ENCODE data around the gene HOGA1. TPM values are rescaled to one million over a fixed set of nuclear protein-coding genes. Genes with fewer than 3 reads are reported as not detected.

Gene HOGA1
- total and polyA plus RNA-seq, 2 donors (not counting 3 experiments of a cell fraction or from before 2014, with no cell fraction given): 0.44 to 0.91 TPM

GRCh38 chr10:97596101-97597082 lies 12.2 kb downstream of the HOGA1 start:
- DNase-seq (ENCODE audit: low read depth, low spot score) (peak; percentile 98), FAIRE-seq (peak; percentile 95)
- TF ChIP-seq MAX (IDR thresholded peaks at IDR 0.05; ENCODE audit: insufficient read depth, insufficient read length) (no peak), POLR2A (IDR thresholded peaks at IDR 0.05; ENCODE audit: low read depth, low read length) (peak; percentile 66), CTCF (IDR thresholded peaks at IDR 0.05; ENCODE audit: extremely low read depth in 1 of 2, insufficient read depth in 1 of 2, low read depth in 1 of 2, low read length in 2 of 2) (no peak), EZH2 (IDR thresholded peaks at IDR 0.05; ENCODE audit: borderline replicate concordance, low read depth, low read length, severe bottlenecking) (no peak), FOS (IDR thresholded peaks at IDR 0.05; ENCODE audit: borderline replicate concordance, insufficient read depth, low read length) (peak; percentile 96), GATA2 (IDR thresholded peaks at IDR 0.05; ENCODE audit: insufficient read depth, insufficient read length, low read depth, low read length) (peak; percentile 67), POLR2AphosphoS5 (IDR thresholded peaks at IDR 0.05; ENCODE audit: insufficient read depth, low read depth, low read length) (peak; percentile 86), MYC (IDR thresholded peaks at IDR 0.05; ENCODE audit: low read depth, low read length) (no peak), JUN (IDR thresholded peaks at IDR 0.05; ENCODE audit: borderline replicate concordance, insufficient read depth, insufficient read length, low read depth) (peak; percentile 91)
- Histone ChIP-seq H3K79me2 (ENCODE audit: control insufficient read depth, insufficient read depth, low read length) (no peaks in the 10 kb centered on the region), H3K4me1 (ENCODE audit: control insufficient read depth, extremely low read depth, insufficient read depth, low read length) (peaks cover 25% of the 10 kb centered on the region), H3K27me3 (ENCODE audit: control insufficient read depth in 2 of 2, insufficient read depth in 2 of 2, low read length in 2 of 2) (no peaks in the 10 kb centered on the region), H3K36me3 (ENCODE audit: control insufficient read depth in 2 of 2, extremely low read depth in 1 of 2, insufficient read depth in 2 of 2, low read length in 2 of 2) (no peaks in the 10 kb centered on the region), H3K9me1 (replicated peaks; ENCODE audit: control insufficient read depth, extremely low read depth, insufficient read depth, low read length) (no peaks in the 10 kb centered on the region), H2AFZ (ENCODE audit: low read depth, low read length) (peak overlapping the region; percentile 14), H3K27ac (ENCODE audit: insufficient read depth, low read depth, low read length) (peak overlapping the region; percentile 82), H3K4me2 (ENCODE audit: insufficient read depth, low read length) (peak overlapping the region; percentile 42), H4K20me1 (replicated peaks; ENCODE audit: control insufficient read depth, extremely low read depth, insufficient read depth, low read length) (no peaks in the 10 kb centered on the region), H3K9ac (replicated peaks; ENCODE audit: extremely low read depth, insufficient read depth, low read length) (peak overlapping the region; percentile 41), H3K9me3 (replicated peaks; ENCODE audit: control insufficient read depth, insufficient read depth, low read length) (no peaks in the 10 kb centered on the region), H3K4me3 (replicated peaks in 1 of 3; ENCODE audit: insufficient read depth in 1 of 3, low read depth in 1 of 3, low read length in 3 of 3) (no peak overlapping the region)
- POLR2A ChIA-PET: interaction anchor here (0.6 to 1.5 kb wide), 3 partner anchors 16 to 197 kb away, joined by 3 to 4 read pairs (median 3); no protein-coding TSS in a partner anchor
- CTCF ChIA-PET: interaction anchor here (0.5 to 2.2 kb wide), 19 partner anchors 9 to 115 kb away, joined by 3 to 32 read pairs (median 5); partner anchors contain the start of genes ANKRD2, HOGA1 and PI4K2A
- intact Hi-C loops (cut with micrococcal nuclease): loop anchor here (1.0 to 5.0 kb wide), 4 partner anchors 12 to 189 kb away; partner anchors contain the start of gene HOGA1
- TSS peak; percentile 82 for BruUV-seq (replicated peaks)
- dilution Hi-C loops (cut with MboI; ENCODE audit: extremely low pct_ligation_motif_present, low sequenced_read_pairs): no loop called here
